C4-2B (cell line): Measurements from ENCODE around the gene KRTAP5-8.

Experiments used
- H3K27ac ChIP-seq: fragments of 450-650 bp; 2 replicates; pipeline ENCODE4 v1.5.1; 2017
- CTCF ChIP-seq: fragments of 450-650 bp; conservative IDR thresholded peaks from 2 replicates; pipeline ENCODE4 v1.5.1; 2017; ENCODE audit warnings: mild to moderate bottlenecking
- ZFX ChIP-seq: fragments of 450-650 bp; IDR thresholded peaks from 2 replicates; pipeline ENCODE4 v1.6.1; 2017

Gene KRTAP5-8

GRCh38 chr11:71556018-71556417 lies 18.2 kb downstream of the KRTAP5-8 start:
- TF ChIP-seq CTCF (no peak), ZFX (no peak)
- H3K27ac ChIP-seq, result no peak overlapping the region

- TF ChIP-seq ZFX (no peak), CTCF (no peak)
- no peak overlapping the region for H3K27ac ChIP-seq
Measured at GRCh38 chr11:71557257-71557656, 19.4 kb downstream of the KRTAP5-8 start.

GRCh38 chr11:71558996-71559395 lies 21.2 kb downstream of the KRTAP5-8 start:
- H3K27ac ChIP-seq, result no peak overlapping the region
- TF ChIP-seq ZFX (no peak), CTCF (no peak)

- TF ChIP-seq CTCF, result no peak
- no peak for TF ChIP-seq ZFX
- H3K27ac ChIP-seq, result no peak overlapping the region
Measured at GRCh38 chr11:71562120-71562519, 24.3 kb downstream of the KRTAP5-8 start.

GRCh38 chr11:71563406-71563805 lies 25.6 kb downstream of the KRTAP5-8 start:
- no peak for TF ChIP-seq ZFX
- peak; percentile 69 for TF ChIP-seq CTCF
- no peak overlapping the region for H3K27ac ChIP-seq

- TF ChIP-seq CTCF (no peak), ZFX (no peak)
- no peak overlapping the region for H3K27ac ChIP-seq
Measured at GRCh38 chr11:71564430-71564829, 26.6 kb downstream of the KRTAP5-8 start.

GRCh38 chr11:71565263-71565662 lies 27.4 kb downstream of the KRTAP5-8 start, which contains the start of gene KRTAP5-10:
TSS of gene KRTAP5-10 (plus strand) at chr11:71565563. CDS start at chr11:71565588, 25 bp downstream.
- no peak within 1 kb of the TSS for H3K27ac ChIP-seq
- TF ChIP-seq CTCF (no peak), ZFX (no peak)
